Measurements from ENCODE around the gene PROM2.

PROM2 gene

GRCh38 chr2:95287336-95287735 is 13.1 kb downstream of the PROM2 start:
- DNase-seq = no peak

DNA sequence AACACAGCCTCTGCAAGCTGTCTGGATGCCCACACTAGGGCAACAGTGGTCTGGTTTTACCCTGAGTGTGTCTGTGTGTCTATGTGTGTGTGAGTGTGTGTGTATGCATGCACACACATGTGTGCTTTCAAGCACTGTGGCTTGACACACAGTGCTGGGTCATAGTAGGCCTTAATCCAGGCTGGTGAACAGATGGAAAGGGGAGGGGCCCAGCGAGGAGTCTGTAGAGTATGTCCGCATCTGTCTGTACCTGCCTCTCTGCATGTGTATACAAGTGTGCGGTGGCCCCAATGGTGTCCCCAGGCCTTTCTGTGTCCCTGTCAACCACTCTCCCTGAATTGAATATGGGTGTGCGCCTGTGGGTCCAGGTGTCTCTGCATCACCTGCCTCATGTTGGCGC is 13.6 kb downstream of the PROM2 start:
- DNase-seq = peak; percentile 5

DNA sequence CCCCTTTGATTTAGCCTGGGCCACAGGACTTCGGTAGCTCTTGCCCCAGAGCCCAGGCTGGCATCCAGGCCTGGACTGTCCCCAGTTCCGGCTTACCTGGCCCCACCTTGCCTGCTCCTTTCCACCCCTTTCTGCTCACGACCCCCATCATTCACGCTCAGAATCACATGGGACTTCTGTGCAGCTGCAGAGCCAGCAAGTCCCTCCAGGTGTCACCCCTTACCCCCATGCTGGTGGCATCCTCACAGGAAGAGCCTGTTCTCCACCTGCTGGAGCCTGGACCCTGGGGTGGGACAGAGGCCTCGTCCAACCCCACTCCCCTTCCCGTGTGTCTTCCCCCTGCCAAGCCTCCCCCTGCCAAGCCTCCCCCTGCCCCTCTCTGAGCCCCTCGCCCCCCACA is 15.0 kb downstream of the PROM2 start:
- DNase-seq = no peak

GRCh38 chr2:95291222-95291621 is 17.0 kb downstream of the PROM2 start:
- no peak for DNase-seq

- DNase-seq = no peak
These were observed 18.5 kb downstream of the PROM2 start for GRCh38 chr2:95292623-95293260.

DNA sequence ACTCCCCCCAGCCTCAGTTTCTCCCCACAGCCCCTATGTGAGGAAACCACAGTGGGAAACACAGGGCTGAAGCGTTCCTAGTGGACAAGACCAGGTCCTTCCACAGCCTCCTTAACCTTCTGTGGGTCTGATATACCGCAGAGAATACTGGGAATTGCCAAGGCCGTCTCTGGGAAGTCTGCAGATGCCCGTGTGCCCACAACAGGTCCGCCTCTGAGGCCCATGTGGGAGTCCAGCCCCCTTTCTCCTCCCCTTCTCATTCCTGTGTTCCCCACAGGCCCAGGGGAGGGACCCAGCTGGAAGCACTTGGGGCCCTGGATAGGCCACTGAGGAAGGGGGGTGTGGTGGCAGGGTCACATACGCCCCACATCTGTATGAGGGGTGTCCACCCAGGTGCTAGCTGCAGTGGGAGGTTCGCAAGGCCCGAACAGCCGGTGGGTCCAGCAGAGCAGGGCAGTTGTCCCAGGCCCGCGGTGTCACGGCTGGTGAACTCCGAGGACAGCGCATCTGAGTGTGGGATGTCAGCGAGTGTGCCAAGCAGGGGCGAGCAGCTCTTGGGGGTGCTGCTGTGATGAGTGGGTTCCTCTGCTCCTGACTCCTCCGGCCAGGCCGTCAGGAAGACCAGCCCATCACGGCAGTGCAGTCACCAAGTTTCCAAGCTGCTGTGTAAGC is 20.5 kb downstream of the PROM2 start:
- no peak for DNase-seq

DNA sequence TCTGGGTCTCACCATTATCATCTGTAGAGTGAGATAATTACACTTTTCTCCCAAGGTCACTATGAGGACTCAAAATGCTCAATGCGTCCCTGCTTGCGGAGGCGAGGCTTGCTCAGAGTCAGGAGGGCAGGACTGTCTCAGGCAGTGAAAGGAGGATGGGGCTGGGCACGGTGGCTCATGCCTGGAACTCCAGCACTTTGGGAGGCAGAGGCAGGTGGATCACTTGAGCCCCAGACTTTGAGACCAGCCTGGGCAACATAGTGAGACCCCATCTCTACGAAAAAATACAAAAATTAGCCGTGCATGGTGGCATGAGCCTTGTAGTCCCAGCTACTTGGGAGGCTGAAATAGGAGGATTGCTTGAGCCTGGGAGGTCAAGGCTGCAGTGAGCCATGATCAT is 21.1 kb downstream of the PROM2 start:
- DNase-seq = no peak

DNA sequence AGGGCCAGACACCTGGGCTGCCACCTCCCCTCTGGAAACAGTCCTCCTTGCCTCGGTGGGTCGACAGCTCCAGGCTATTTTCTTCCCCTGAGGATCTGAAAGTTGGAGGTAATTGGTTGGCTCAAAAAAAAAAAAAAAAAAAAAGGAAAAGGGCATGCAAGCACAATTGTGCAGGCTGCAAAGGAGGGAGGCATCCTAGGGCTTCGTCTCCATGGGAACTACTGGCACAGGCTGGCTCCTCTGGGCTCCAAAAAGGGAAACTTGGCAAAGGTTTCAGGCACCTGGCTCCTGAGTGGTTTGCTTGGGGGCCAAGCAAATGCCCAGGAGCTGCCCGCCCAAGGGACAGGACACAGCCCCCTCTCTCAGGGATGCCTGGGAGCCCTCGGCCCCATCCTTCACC is 21.8 kb downstream of the PROM2 start:
- peak; percentile 16 for DNase-seq

DNA sequence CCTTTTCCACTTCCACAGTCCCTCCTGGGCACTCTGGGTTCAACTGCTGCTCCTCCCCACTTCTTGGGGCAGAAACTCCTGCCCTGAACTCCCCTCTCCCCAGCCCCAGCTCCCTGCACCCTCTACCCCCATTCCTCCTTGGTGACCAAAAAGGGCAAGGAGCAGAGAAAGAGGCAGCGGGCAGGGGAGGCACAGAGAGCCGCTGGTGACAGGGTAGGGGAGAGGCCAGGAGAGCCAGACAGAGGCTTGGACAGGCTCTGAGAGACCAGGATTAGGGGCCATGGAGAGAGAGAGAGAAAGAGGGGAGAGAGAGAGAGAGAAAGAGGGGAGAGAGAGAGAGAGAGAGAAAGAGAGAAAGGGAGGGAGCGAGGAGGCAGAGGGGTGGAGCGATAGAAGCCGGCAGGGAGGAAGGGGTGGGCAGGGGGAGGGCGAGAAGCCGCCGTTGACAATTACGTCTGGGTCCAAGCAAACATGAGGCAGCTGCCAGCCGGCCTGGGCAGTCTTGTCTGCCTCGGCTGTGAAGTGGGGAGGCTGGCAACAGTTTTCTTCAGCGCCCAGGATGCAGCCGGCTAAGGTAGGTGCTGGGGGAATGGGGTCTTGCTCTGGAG is 22.7 kb downstream of the PROM2 start, which contains the start of gene KCNIP3:
Gene KCNIP3 (plus strand): TSS at position 468 of the 608 bp plus-strand sequence. CDS start 92 bp downstream, at position 560.
- peak; percentile 73 for DNase-seq

GRCh38 chr2:95297639-95298395 is 23.6 kb downstream of the PROM2 start:
- DNase-seq = no peak

DNA sequence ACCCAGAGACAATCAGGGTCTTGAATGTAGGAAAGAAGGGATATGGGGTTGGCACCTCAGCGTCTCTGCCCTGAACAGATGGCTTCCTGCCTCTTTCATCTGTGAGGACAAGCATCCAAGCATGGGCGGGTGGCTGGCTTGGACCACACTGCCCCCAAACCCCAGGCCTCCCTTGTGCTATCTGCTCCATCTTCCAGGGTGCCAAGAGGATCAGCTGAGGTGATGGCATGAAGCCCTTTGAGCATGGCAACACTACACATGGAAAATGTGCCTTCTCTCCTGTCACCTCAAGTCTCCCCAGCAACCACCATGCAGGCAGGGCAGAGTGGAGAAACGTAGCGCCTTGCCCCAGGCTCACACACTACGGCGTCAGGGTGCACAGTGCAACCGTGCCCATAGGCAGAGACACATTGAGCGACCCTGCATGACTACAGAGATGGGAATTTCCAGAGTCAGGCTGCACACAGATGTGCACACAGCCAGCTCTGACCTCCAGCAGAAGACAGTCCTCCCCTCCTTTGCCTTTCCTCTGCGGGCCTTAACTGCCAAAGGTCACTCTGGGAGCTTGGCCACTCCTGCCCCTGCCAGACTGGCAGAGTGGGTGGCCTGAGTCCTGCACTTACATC is 24.4 kb downstream of the PROM2 start:
- DNase-seq = no peak

DNA sequence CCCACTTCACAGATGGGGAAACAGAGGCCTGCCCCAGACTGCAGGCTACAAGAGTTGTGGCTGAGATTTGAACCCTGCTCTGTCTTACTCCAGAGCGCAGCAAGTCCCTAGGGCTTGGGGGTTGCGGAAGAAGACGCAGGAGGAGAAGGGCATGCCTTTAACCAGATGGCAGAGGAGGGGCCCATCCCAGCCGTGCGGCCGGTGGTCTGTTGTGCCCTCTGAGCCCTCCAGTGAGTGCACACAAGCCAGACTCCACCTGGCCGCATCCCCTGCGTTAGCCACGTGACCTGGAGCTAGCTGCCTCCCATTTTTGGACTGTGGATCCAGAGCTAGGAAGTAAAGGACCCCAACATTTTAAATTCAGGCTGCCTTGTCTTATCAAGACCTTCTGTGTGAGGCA is 25.7 kb downstream of the PROM2 start:
- no peak for DNase-seq

GRCh38 chr2:95300450-95300849 is 26.2 kb downstream of the PROM2 start:
- peak; percentile 47 for DNase-seq

GRCh38 chr2:95301186-95301585 is 26.9 kb downstream of the PROM2 start:
- no peak for DNase-seq

DNA sequence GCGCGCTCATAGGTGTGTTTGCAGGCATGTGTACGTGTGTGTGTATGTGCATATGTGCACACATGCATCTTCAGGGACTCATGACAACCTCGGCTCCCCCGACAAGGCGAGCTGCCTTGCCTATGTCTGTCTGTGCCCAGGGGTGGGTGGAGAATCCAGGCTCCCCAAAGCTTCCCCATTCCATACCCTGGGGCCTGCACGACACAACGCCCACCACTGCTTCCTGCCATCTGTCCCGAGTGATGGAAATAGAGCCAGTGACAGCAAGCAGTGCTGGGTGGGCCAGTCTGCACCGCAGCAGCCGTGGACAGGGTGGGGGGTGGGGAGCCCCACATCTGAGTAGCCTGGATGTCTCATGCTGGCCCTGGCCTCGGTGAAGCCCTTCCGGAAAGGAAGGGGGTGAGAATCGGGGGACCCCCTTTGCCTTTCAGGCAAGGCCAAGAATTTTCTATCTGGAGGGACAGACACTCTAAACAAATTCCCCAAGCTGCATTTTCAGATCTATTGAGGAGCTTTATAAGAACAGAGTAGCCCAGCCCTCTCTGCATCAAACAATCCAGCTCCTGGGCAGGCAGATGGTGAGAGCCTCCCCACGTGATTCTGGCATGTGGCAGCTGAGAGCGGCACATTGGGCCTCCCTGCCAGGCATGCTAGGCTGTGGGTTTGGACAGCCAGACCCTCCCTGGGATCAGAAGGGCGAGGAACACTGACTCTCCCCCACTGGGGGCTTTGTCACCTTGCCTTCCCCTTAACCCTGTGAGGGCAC is 27.8 kb downstream of the PROM2 start:
- no peak for DNase-seq

DNA sequence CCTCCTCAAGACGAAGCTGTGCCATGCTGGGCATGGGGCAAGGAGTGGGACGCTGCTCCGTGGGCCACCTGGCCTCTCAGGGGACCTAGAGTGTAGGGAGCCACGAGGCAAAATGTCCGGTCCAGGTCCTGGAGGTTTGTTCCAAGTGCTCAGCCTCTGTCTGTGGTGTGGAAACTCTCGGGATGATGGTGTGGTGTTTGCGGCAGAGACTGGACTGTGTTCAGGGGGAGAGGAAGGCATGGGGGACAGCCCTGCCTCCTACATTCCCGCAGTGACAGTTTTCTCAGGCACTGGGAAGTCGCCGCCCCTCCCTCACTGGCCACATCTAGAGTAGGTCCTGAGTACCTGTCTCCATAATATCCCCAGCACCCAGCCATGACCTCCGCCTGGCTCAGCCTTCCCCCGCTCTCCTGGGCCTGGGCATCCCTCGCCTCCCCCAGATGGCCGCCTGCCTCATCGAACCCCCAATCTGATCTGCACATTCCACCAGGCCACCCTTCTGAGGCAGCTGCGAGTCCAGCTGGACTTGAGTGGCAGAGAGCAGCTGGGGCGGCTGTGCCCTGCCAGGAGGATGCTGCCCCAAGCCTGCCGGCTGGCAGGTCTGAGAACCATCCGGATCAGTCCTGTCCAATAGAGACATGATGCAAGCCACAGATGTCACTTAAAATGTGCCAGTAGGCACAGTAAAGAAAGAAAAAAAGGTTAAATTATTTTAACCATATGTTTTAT is 29.1 kb downstream of the PROM2 start:
- no peak for DNase-seq

- peak; percentile 24 for DNase-seq
These were observed 31.3 kb downstream of the PROM2 start for GRCh38 chr2:95305380-95306061.

DNA sequence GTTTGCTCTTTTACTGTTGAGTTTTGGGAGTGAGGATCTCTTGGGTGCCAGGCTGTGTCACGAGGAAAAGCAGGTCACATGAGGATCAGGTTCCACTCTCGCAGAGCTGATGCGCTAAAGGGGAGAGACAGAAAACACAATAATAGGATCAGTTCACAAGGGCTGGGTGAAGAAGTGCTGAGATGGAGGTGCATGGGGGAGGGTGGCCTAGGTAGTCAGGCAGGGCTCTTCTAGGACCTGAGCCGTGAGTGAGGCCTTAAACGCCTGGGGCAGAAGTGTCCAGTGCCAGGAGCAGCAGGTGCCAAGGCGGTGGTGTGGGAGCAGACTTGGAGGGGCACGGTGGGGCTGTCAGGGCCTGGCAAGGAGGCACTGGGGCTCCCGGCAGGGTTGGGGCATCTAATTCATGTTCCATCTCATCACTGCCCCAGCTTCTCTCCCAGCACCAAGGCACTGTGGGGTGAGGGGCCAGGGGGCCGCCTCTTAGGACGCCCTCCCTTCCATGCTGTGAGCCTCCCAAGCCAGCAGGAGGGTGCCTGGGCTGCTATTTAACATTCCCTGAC is 32.2 kb downstream of the PROM2 start:
- DNase-seq = no peak

- DNase-seq = no peak
These were observed 32.8 kb downstream of the PROM2 start for GRCh38 chr2:95307036-95307435.

DNA sequence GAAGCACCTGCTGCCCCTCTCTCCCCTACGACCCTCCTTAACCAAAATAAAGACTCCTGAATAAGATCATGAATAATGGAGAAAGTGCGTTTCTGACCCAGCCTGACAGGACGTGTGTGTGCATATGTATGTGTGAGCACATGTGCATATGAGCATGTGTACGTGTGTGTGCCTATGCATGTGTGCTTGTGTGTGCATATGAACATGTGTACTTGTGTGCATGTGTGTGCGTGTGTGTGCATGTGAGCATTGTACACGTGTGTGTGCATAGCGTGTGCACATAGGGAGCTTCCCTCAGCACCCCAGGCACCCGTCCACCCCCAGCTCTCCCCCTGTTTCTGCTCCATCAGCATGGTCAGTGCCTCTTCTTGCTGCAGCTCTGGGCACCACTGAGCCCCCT is 33.6 kb downstream of the PROM2 start:
- no peak for DNase-seq
